K562 (cell line): ENCODE data around the gene POLD4. TPM values are rescaled to one million over a fixed set of nuclear protein-coding genes. Genes with fewer than 3 reads are reported as not detected.
A peak's percentile ranks its signal among the peaks of the same experiment; 100 is the strongest.

Experiments
- MTA3 ChIP-seq: fragments of 450-650 bp; formaldehyde crosslinking; IDR thresholded peaks from 2 replicates; pipeline ENCODE4 v1.6.1; 2017; ENCODE audit warnings: mild to moderate bottlenecking, borderline replicate concordance
- PTRF ChIP-seq: fragments of 450-650 bp; IDR thresholded peaks from 2 replicates; pipeline ENCODE4 v1.6.1; 2016; ENCODE audit warnings: mild to moderate bottlenecking, missing genetic modification characterization, missing compliant biosample characterization
- SIN3A ChIP-seq, 2 experiments: fragments of 150-350 bp in 1 of 2; IDR thresholded peaks; 2 replicates each; pipeline ENCODE4 v1.6.1; 2011 to 2016; ENCODE audit warnings: borderline replicate concordance in 2 of 2, low read depth in 2 of 2, low read length in 2 of 2, mild to moderate bottlenecking in 2 of 2, moderate library complexity in 2 of 2; ENCODE audit not compliant: control insufficient read depth in 1 of 2
- SMAD2 ChIP-seq: fragments of 150-350 bp; IDR thresholded peaks from 2 replicates; pipeline ENCODE4 v1.6.1; 2014; ENCODE audit warnings: low read depth, mild to moderate bottlenecking, low read length
- ZBTB7A ChIP-seq: IDR thresholded peaks from 2 replicates; pipeline ENCODE4 v1.6.1; 2011; ENCODE audit warnings: low read depth, mild to moderate bottlenecking, low read length, moderate library complexity, borderline replicate concordance; ENCODE audit not compliant: control insufficient read depth
- ZC3H11A ChIP-seq: IDR thresholded peaks from 2 replicates; pipeline ENCODE4 v1.6.1; 2012; ENCODE audit warnings: low read depth, low read length, improper control_type of control experiment
- polyA plus RNA-seq, 8 experiments: library from polyadenylated mRNA; depleted of rRNA in 4 of 8; stranded (reverse) in 5 of 8; unstranded in 3 of 8; fragments of >200 nt; fragmentation: Nextera tagmentation in 2 of 8; fragmentation: Illumina TruSeq in 1 of 8; extraction: Ambion mirVana in 2 of 8; extraction: Trizol in 1 of 8; gene quantifications; 2 replicates each; pipeline versions ENCODE4 v1.2.1 to v1.2.3, GENCODE V29; 2011 to 2014; ENCODE audit warnings: inconsistent platforms in 1 of 8, missing spikeins in 1 of 8
- total RNA-seq, 7 experiments: library from RNA; depleted of rRNA in 6 of 7; stranded (reverse); fragments of >200 nt in 6 of 7; fragmentation: Illumina TruSeq in 2 of 7; extraction: Trizol in 2 of 7; gene quantifications; 2 replicates each; pipeline versions ENCODE4 v1.2.1 to v1.2.3, GENCODE V29; 2011 to 2021; ENCODE audit warnings: low replicate concordance in 1 of 7
- TF ChIP-seq, protein P1 (sequence below): fragments of 250-450 bp; sonication (Bioruptor Pico); IDR thresholded peaks from 2 replicates; pipeline ENCODE4 v1.4.0; 2020
- TF ChIP-seq, protein P2 (sequence below): conservative IDR thresholded peaks from 2 replicates; pipeline ENCODE4 v1.6.1; 2011; ENCODE audit warnings: low read depth, mild to moderate bottlenecking, low read length; ENCODE audit not compliant: control insufficient read depth
- TF ChIP-seq, protein P3 (sequence below): fragments of 250-450 bp; sonication (Bioruptor Pico); IDR thresholded peaks from 2 replicates; pipeline ENCODE4 v1.5.0; 2022; ENCODE audit warnings: mild to moderate bottlenecking
- TF ChIP-seq, protein P4 (sequence below): sonication (generic); formaldehyde crosslinking; IDR thresholded peaks from 2 replicates; pipeline ENCODE4 v1.8.1; 2023; ENCODE audit warnings: missing genetic modification reagents, mild to moderate bottlenecking, borderline replicate concordance

The POLD4 gene
- total and polyA plus RNA-seq, 9 of the 15 experiments (the other 6 are each of a cell fraction or from before 2014, with no cell fraction given): 5.8 to 64.5 (median 18.3) TPM

DNA sequence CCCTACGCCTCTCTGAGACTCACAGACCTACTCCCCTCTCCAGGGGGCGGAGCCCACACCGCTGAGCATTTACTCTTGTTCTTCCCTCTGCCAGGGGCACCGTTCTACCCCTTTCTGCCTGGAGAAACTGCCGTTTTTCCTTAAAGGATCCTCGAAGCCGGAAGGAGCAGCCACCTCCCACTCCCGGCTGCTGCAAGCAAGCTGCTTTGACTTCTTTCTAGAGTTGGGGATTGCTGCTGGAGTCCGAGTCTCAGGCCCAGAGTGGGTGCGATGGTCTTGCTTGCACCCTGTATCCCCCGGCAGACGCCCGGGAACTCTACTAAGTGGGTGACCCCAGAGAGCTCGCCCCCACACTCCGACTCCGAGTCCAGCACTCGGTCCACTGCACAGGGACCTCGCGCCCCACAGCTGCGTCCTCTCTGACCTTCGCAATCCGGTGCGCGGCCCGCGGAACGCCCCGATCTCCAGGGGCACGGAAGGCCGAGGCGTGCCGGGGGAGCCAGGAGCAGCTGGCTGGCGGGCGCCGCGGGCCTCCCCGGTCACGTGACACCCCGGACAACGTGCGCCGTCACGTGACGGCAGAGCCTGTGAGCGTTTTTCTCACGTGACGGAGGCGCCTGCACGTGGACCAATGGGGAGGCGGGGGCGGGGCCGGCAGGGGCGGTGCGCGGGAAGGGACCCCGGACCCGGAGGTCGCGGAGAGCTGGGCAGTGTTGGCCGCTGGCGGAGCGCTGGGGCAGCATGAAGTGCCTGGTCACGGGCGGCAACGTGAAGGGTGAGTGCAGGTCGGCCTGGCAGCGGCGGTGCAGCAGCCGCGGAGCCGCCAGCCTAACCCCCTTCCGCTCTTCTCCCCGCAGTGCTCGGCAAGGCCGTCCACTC lies 38.2 kb upstream of the POLD4 start, which contains the start of gene RAD9A (continued):
- TF ChIP-seq, protein P1, sequence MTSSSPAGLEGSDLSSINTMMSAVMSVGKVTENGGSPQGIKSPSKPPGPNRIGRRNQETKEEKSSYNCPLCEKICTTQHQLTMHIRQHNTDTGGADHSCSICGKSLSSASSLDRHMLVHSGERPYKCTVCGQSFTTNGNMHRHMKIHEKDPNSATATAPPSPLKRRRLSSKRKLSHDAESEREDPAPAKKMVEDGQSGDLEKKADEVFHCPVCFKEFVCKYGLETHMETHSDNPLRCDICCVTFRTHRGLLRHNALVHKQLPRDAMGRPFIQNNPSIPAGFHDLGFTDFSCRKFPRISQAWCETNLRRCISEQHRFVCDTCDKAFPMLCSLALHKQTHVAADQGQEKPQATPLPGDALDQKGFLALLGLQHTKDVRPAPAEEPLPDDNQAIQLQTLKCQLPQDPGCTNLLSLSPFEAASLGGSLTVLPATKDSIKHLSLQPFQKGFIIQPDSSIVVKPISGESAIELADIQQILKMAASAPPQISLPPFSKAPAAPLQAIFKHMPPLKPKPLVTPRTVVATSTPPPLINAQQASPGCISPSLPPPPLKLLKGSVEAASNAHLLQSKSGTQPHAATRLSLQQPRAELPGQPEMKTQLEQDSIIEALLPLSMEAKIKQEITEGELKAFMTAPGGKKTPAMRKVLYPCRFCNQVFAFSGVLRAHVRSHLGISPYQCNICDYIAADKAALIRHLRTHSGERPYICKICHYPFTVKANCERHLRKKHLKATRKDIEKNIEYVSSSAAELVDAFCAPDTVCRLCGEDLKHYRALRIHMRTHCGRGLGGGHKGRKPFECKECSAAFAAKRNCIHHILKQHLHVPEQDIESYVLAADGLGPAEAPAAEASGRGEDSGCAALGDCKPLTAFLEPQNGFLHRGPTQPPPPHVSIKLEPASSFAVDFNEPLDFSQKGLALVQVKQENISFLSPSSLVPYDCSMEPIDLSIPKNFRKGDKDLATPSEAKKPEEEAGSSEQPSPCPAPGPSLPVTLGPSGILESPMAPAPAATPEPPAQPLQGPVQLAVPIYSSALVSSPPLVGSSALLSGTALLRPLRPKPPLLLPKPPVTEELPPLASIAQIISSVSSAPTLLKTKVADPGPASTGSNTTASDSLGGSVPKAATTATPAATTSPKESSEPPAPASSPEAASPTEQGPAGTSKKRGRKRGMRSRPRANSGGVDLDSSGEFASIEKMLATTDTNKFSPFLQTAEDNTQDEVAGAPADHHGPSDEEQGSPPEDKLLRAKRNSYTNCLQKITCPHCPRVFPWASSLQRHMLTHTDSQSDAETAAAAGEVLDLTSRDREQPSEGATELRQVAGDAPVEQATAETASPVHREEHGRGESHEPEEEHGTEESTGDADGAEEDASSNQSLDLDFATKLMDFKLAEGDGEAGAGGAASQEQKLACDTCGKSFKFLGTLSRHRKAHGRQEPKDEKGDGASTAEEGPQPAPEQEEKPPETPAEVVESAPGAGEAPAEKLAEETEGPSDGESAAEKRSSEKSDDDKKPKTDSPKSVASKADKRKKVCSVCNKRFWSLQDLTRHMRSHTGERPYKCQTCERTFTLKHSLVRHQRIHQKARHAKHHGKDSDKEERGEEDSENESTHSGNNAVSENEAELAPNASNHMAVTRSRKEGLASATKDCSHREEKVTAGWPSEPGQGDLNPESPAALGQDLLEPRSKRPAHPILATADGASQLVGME (CRISPR knock-in tag): 0 out of 2 replicates have a peak, but pooled peaks have one; percentile 54
- TF ChIP-seq, protein P2, sequence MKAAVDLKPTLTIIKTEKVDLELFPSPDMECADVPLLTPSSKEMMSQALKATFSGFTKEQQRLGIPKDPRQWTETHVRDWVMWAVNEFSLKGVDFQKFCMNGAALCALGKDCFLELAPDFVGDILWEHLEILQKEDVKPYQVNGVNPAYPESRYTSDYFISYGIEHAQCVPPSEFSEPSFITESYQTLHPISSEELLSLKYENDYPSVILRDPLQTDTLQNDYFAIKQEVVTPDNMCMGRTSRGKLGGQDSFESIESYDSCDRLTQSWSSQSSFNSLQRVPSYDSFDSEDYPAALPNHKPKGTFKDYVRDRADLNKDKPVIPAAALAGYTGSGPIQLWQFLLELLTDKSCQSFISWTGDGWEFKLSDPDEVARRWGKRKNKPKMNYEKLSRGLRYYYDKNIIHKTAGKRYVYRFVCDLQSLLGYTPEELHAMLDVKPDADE: peak; percentile 93
- TF ChIP-seq, protein P3, sequence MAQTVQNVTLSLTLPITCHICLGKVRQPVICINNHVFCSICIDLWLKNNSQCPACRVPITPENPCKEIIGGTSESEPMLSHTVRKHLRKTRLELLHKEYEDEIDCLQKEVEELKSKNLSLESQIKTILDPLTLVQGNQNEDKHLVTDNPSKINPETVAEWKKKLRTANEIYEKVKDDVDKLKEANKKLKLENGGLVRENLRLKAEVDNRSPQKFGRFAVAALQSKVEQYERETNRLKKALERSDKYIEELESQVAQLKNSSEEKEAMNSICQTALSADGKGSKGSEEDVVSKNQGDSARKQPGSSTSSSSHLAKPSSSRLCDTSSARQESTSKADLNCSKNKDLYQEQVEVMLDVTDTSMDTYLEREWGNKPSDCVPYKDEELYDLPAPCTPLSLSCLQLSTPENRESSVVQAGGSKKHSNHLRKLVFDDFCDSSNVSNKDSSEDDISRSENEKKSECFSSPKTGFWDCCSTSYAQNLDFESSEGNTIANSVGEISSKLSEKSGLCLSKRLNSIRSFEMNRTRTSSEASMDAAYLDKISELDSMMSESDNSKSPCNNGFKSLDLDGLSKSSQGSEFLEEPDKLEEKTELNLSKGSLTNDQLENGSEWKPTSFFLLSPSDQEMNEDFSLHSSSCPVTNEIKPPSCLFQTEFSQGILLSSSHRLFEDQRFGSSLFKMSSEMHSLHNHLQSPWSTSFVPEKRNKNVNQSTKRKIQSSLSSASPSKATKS (CRISPR knock-in tag): no peak
- TF ChIP-seq, protein P4, sequence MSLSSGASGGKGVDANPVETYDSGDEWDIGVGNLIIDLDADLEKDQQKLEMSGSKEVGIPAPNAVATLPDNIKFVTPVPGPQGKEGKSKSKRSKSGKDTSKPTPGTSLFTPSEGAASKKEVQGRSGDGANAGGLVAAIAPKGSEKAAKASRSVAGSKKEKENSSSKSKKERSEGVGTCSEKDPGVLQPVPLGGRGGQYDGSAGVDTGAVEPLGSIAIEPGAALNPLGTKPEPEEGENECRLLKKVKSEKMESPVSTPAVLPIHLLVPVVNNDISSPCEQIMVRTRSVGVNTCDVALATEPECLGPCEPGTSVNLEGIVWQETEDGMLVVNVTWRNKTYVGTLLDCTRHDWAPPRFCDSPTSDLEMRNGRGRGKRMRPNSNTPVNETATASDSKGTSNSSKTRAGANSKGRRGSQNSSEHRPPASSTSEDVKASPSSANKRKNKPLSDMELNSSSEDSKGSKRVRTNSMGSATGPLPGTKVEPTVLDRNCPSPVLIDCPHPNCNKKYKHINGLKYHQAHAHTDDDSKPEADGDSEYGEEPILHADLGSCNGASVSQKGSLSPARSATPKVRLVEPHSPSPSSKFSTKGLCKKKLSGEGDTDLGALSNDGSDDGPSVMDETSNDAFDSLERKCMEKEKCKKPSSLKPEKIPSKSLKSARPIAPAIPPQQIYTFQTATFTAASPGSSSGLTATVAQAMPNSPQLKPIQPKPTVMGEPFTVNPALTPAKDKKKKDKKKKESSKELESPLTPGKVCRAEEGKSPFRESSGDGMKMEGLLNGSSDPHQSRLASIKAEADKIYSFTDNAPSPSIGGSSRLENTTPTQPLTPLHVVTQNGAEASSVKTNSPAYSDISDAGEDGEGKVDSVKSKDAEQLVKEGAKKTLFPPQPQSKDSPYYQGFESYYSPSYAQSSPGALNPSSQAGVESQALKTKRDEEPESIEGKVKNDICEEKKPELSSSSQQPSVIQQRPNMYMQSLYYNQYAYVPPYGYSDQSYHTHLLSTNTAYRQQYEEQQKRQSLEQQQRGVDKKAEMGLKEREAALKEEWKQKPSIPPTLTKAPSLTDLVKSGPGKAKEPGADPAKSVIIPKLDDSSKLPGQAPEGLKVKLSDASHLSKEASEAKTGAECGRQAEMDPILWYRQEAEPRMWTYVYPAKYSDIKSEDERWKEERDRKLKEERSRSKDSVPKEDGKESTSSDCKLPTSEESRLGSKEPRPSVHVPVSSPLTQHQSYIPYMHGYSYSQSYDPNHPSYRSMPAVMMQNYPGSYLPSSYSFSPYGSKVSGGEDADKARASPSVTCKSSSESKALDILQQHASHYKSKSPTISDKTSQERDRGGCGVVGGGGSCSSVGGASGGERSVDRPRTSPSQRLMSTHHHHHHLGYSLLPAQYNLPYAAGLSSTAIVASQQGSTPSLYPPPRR (CRISPR knock-in tag): no peak
- no peak for TF ChIP-seq ZC3H11A
- peak; percentile 94 to 98; a peak in 3 of 4 replicates for TF ChIP-seq SIN3A (IDR thresholded peaks at IDR 0.05; ENCODE audit: borderline replicate concordance in 2 of 2, control insufficient read depth in 1 of 2, low read depth in 2 of 2, low read length in 2 of 2)
- peak; percentile 83; the same call in 1 of the 2 replicates for TF ChIP-seq MTA3
- peak; percentile 85; the same call in 1 of the 2 replicates for TF ChIP-seq ZBTB7A
- no peak for TF ChIP-seq PTRF
- no peak for TF ChIP-seq SMAD2
